B cell (primary cell): ENCODE data around the gene PRICKLE3. TPM values are rescaled to one million over a fixed set of nuclear protein-coding genes. Genes with fewer than 3 reads are reported as not detected.

Experiments used
- ATAC-seq: fragments of 200-7000 bp; cut with Tn5 transposase; one replicate; pipeline ENCODE4 v1.10.0; 2021; ENCODE audit warnings: low read depth, mild to moderate bottlenecking, moderate number of reproducible peaks, moderate library complexity
- CTCF ChIA-PET: fragments of 350-600 bp; sonication (Branson Sonifier 250); formaldehyde crosslinking; loops from one replicate; lab custom pipeline; 2021; ENCODE audit warnings: antibody characterized with exemption, inconsistent platforms; lab: Charles Lee
- POLR2A ChIA-PET: fragments of 350-600 bp; sonication (Branson Sonifier 250); formaldehyde crosslinking; loops from one replicate; lab custom pipeline; 2021; ENCODE audit warnings: antibody characterized with exemption; lab: Charles Lee
- DNase-seq: peaks from one replicate; pipeline ENCODE4 v3.0.0; 2013
- H2AFZ ChIP-seq: 2 replicates; pipeline ENCODE4 v1.6.1; 2012; ENCODE audit warnings: mild to moderate bottlenecking, low read depth, low read length; ENCODE audit not compliant: insufficient read depth, poor library complexity, severe bottlenecking
- H3K27ac ChIP-seq, 2 donors: 1 replicate in 1 of 2; 2 replicates in 1 of 2; pipeline ENCODE4 v1.5.1; 2012 to 2013; ENCODE audit warnings: low read length in 2 of 2, mild to moderate bottlenecking in 2 of 2, moderate library complexity in 1 of 2
- H3K27me3 ChIP-seq, 4 experiments: fragments of 200-600 bp in 1 of 4; sonication (generic) in 1 of 4; replicated peaks in 1 of 4; 1 replicate in 2 of 4; 2 replicates in 2 of 4; pipeline versions ENCODE4 v1.6.1 to v1.7.0; 2013 to 2016; ENCODE audit warnings: low read length in 3 of 4, mild to moderate bottlenecking in 2 of 4, mixed read lengths in 1 of 4, moderate library complexity in 1 of 4; ENCODE audit not compliant: insufficient read depth in 4 of 4, control insufficient read depth in 3 of 4; ENCODE audit errors: control extremely low read depth in 1 of 4
- H3K36me3 ChIP-seq, 2 experiments: replicated peaks in 1 of 2; 1 replicate in 1 of 2; 2 replicates in 1 of 2; pipeline versions ENCODE4 v1.6.1 to v1.7.1; 2013; ENCODE audit warnings: low read length in 1 of 2; ENCODE audit not compliant: insufficient read depth in 2 of 2, control insufficient read depth in 1 of 2; ENCODE audit errors: control extremely low read depth in 1 of 2, extremely low read depth in 1 of 2
- H3K4me1 ChIP-seq, 2 donors: fragments of 200-600 bp in 1 of 2; sonication (generic) in 1 of 2; 1 replicate in 1 of 2; 2 replicates in 1 of 2; pipeline versions ENCODE4 v1.5.1 to v1.6.1; 2013 to 2017; ENCODE audit warnings: low read length in 2 of 2; ENCODE audit not compliant: control insufficient read depth in 2 of 2, insufficient read depth in 2 of 2
- H3K4me2 ChIP-seq: replicated peaks from 2 replicates; pipeline ENCODE3; 2012; ENCODE audit warnings: mild to moderate bottlenecking, low read depth, low read length; ENCODE audit not compliant: poor library complexity, severe bottlenecking
- H3K4me3 ChIP-seq, 5 experiments: fragments of 200-600 bp in 1 of 5; sonication (generic) in 1 of 5; 1 replicate in 3 of 5; 2 replicates in 2 of 5; pipeline versions ENCODE4 v1.5.1 to v1.7.0; 2011 to 2016; ENCODE audit warnings: low read length in 4 of 5, mild to moderate bottlenecking in 4 of 5, low read depth in 2 of 5, control low read depth in 1 of 5, moderate library complexity in 1 of 5; ENCODE audit not compliant: insufficient read depth in 1 of 5; ENCODE audit errors: control extremely low read depth in 1 of 5, extremely low read depth in 1 of 5
- H3K79me2 ChIP-seq: fragments of 200-600 bp; sonication (generic); one replicate; pipeline ENCODE4 v1.6.0; 2016; ENCODE audit warnings: low read length; ENCODE audit not compliant: control insufficient read depth, insufficient read depth
- H3K9ac ChIP-seq: fragments of 200-600 bp; sonication (generic); 2 replicates; pipeline ENCODE4 v1.6.1; 2017; ENCODE audit warnings: mild to moderate bottlenecking, low read length, moderate library complexity
- H3K9me3 ChIP-seq, 3 donors: one replicate each; pipeline versions ENCODE4 v1.6.1 to v1.7.1; 2013; ENCODE audit warnings: low read length in 2 of 3; ENCODE audit not compliant: control insufficient read depth in 2 of 3, insufficient read depth in 1 of 3; ENCODE audit errors: control extremely low read depth in 1 of 3
- H4K20me1 ChIP-seq: 2 replicates; pipeline ENCODE4 v1.6.0; 2012; ENCODE audit warnings: mild to moderate bottlenecking, low read length; ENCODE audit not compliant: insufficient read depth, control insufficient read depth, poor library complexity, severe bottlenecking
- H3K27ac Mint-ChIP-seq: one replicate; pipeline ENCODE4 v1.8.0; 2021; ENCODE audit warnings: mixed read lengths
- H3K27me3 Mint-ChIP-seq: one replicate; pipeline ENCODE4 v1.8.0; 2021; ENCODE audit warnings: mixed read lengths
- H3K4me1 Mint-ChIP-seq: one replicate; pipeline ENCODE4 v1.8.0; 2021; ENCODE audit warnings: mixed read lengths
- H3K4me3 Mint-ChIP-seq: one replicate; pipeline ENCODE4 v1.8.0; 2021; ENCODE audit warnings: mixed read lengths
- H3K9me3 Mint-ChIP-seq: one replicate; pipeline ENCODE4 v1.8.0; 2022; ENCODE audit warnings: mixed read lengths; ENCODE audit not compliant: insufficient read depth
- EZH2 ChIP-seq: IDR thresholded peaks from 2 replicates; pipeline ENCODE4 v1.6.1; 2012; ENCODE audit warnings: borderline replicate concordance, low read depth, mild to moderate bottlenecking, moderate library complexity, low read length; ENCODE audit not compliant: insufficient read depth, poor library complexity, severe bottlenecking
- WGBS: methylation state at CpG from one replicate; pipeline ENCODE4 v1.1.5; 2013; ENCODE audit warnings: missing lambda C conversion rate; ENCODE audit not compliant: insufficient coverage; 5-methylcytosine and 5-hydroxymethylcytosine counted together
- intact Hi-C: fragments of 100-400 bp; cut with micrococcal nuclease; formaldehyde crosslinking; loops from one replicate; pipeline ENCODE4 v1.10.0; 2022
- polyA plus RNA-seq: library from polyadenylated mRNA; depleted of rRNA; stranded (reverse); fragments of >200 nt; gene quantifications from 2 replicates; pipeline ENCODE4 v1.2.3, GENCODE V29; 2012
- total RNA-seq, 2 donors: library from RNA; stranded (reverse); fragments of 120-200 nt in 1 of 2; gene quantifications; 1 replicate in 1 of 2; 2 replicates in 1 of 2; pipeline versions ENCODE4 v1.2.3 to v1.2.4, GENCODE V29; 2013 to 2022
- TF ChIP-seq, protein P1 (sequence below): fragments of 200-600 bp; IDR thresholded peaks from one replicate; pipeline ENCODE4 v1.8.0; 2022; ENCODE audit warnings: antibody characterized with exemption, mild to moderate bottlenecking

PRICKLE3 gene
- total and polyA plus RNA-seq, 2 donors (not counting 1 experiment from before 2014, with no cell fraction given), result 16.2 to 21.0 TPM

DNA sequence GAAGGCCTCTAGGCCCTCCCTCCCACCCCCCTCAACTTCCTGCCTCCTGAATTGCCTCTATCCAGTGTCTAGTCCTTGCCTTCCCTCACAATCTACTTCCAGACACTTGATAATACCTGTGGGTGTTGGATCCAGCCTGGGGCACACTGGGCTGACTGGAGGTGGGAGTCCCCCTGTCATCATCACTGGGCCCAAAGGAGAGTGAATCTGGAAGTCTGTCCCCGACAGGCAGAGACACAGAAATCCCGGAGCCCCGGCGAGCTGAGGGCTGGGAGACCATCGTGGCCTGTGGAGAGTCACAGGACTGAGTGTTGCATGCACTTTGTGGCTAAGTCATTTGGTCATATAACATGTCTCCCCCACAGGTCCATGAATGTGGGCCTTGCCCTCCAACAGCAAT is 22.2 kb upstream of the PRICKLE3 start:
- H3K4me2 ChIP-seq, result no peak overlapping the region
- no peak overlapping the region for H3K4me3 ChIP-seq
- Mint-ChIP-seq H3K9me3 (no peaks in the 10 kb centered on the region), H3K4me1 (no peaks in the 10 kb centered on the region), H3K27ac (no peak overlapping the region), H3K4me3 (no peak overlapping the region), H3K27me3 (no peaks in the 10 kb centered on the region)
- intact Hi-C loops, result no loop called here
- no peak overlapping the region for H3K27ac ChIP-seq
- DNase-seq, result no peak
- no peaks in the 10 kb centered on the region for H3K36me3 ChIP-seq
- H3K27me3 ChIP-seq, result no peaks in the 10 kb centered on the region
- H3K79me2 ChIP-seq, result no peaks in the 10 kb centered on the region
- no peaks in the 10 kb centered on the region for H3K9me3 ChIP-seq
- no CpG with 5 or more reads among the region's 5 CpGs for WGBS
- TF ChIP-seq EZH2, result no peak
- TF ChIP-seq, protein P1, sequence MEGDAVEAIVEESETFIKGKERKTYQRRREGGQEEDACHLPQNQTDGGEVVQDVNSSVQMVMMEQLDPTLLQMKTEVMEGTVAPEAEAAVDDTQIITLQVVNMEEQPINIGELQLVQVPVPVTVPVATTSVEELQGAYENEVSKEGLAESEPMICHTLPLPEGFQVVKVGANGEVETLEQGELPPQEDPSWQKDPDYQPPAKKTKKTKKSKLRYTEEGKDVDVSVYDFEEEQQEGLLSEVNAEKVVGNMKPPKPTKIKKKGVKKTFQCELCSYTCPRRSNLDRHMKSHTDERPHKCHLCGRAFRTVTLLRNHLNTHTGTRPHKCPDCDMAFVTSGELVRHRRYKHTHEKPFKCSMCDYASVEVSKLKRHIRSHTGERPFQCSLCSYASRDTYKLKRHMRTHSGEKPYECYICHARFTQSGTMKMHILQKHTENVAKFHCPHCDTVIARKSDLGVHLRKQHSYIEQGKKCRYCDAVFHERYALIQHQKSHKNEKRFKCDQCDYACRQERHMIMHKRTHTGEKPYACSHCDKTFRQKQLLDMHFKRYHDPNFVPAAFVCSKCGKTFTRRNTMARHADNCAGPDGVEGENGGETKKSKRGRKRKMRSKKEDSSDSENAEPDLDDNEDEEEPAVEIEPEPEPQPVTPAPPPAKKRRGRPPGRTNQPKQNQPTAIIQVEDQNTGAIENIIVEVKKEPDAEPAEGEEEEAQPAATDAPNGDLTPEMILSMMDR, result no peak
- H2AFZ ChIP-seq, result no peak overlapping the region
- no peak overlapping the region for H3K9ac ChIP-seq
- CTCF ChIA-PET, result no interaction called here
- POLR2A ChIA-PET, result interaction anchor here (0.6 kb wide), 1 partner anchor 687 kb away, joined by 4 read pairs; the partner anchor contains the start of gene EBP
- no peaks in the 10 kb centered on the region for H4K20me1 ChIP-seq
- ATAC-seq, result no peak
- H3K4me1 ChIP-seq, result no peaks in the 10 kb centered on the region

GRCh38 chrX:49206543-49206942 is 20.4 kb upstream of the PRICKLE3 start:
- Mint-ChIP-seq H3K9me3 (no peaks in the 10 kb centered on the region), H3K4me3 (no peak overlapping the region), H3K27ac (no peak overlapping the region), H3K4me1 (no peaks in the 10 kb centered on the region), H3K27me3 (no peaks in the 10 kb centered on the region)
- intact Hi-C loops, result no loop called here
- TF ChIP-seq EZH2, result no peak
- TF ChIP-seq, protein P1, result no peak
- Histone ChIP-seq H3K9me3 (no peaks in the 10 kb centered on the region), H3K4me2 (no peak overlapping the region), H3K27me3 (no peaks in the 10 kb centered on the region), H3K36me3 (no peaks in the 10 kb centered on the region), H4K20me1 (no peaks in the 10 kb centered on the region), H3K4me1 (no peaks in the 10 kb centered on the region), H3K27ac (no peak overlapping the region), H3K4me3 (no peak overlapping the region), H2AFZ (no peak overlapping the region), H3K9ac (no peak overlapping the region), H3K79me2 (no peaks in the 10 kb centered on the region)
- no peak for ATAC-seq
- ChIA-PET CTCF (no interaction called here), POLR2A (no interaction called here)
- DNase-seq, result no peak
- 92% methylated on average over 2 of the region's 8 CpGs for WGBS
